Osteocyte (in vitro differentiated cells): ENCODE measurements around the gene EXOC6B. TPM values are rescaled to one million over a fixed set of nuclear protein-coding genes. Genes with fewer than 3 reads are reported as not detected.

Source experiments
- DNase-seq: peaks from one replicate; pipeline ENCODE4 v3.0.0; 2021; ENCODE audit warnings: mixed read lengths; ENCODE audit not compliant: unreplicated experiment; ENCODE audit errors: extremely low spot score
- H3K27ac Mint-ChIP-seq: one replicate; pipeline ENCODE4 v1.8.0; 2021; ENCODE audit warnings: mild to moderate bottlenecking, mixed read lengths; ENCODE audit not compliant: unreplicated experiment
- H3K27me3 Mint-ChIP-seq: one replicate; pipeline ENCODE4 v1.8.0; 2021; ENCODE audit warnings: mixed read lengths; ENCODE audit not compliant: unreplicated experiment
- H3K36me3 Mint-ChIP-seq: one replicate; pipeline ENCODE4 v1.8.0; 2021; ENCODE audit warnings: mixed read lengths; ENCODE audit not compliant: unreplicated experiment
- H3K4me1 Mint-ChIP-seq: one replicate; pipeline ENCODE4 v1.8.0; 2021; ENCODE audit warnings: mixed read lengths; ENCODE audit not compliant: unreplicated experiment
- H3K4me3 Mint-ChIP-seq: one replicate; pipeline ENCODE4 v1.8.0; 2021; ENCODE audit warnings: mild to moderate bottlenecking, moderate library complexity, mixed read lengths; ENCODE audit not compliant: unreplicated experiment
- H3K9me3 Mint-ChIP-seq: one replicate; pipeline ENCODE4 v1.8.0; 2021; ENCODE audit warnings: mixed read lengths; ENCODE audit not compliant: unreplicated experiment
- CTCF ChIP-seq: fragments of 200-600 bp; sonication (generic); IDR thresholded peaks from 2 replicates; pipeline ENCODE4 v1.5.0; 2021; ENCODE audit warnings: antibody characterized with exemption, mild to moderate bottlenecking, moderate library complexity
- total RNA-seq: library from RNA; stranded (reverse); gene quantifications from 2 replicates; pipeline ENCODE4 v1.2.1, GENCODE V29; 2021

The EXOC6B gene
- total RNA-seq, 1 donor from 2014 or later = 33.8 TPM

- Mint-ChIP-seq H3K4me1 (peaks cover 43% of the 10 kb centered on the region), H3K36me3 (peaks cover 7% of the 10 kb centered on the region), H3K27ac (no peak overlapping the region), H3K9me3 (no peaks in the 10 kb centered on the region), H3K27me3 (no peaks in the 10 kb centered on the region), H3K4me3 (no peak overlapping the region)
- no peak for TF ChIP-seq CTCF
- no peak for DNase-seq
Measured at GRCh38 chr2:72681016-72681995, 144.5 kb downstream of the EXOC6B start.

DNA sequence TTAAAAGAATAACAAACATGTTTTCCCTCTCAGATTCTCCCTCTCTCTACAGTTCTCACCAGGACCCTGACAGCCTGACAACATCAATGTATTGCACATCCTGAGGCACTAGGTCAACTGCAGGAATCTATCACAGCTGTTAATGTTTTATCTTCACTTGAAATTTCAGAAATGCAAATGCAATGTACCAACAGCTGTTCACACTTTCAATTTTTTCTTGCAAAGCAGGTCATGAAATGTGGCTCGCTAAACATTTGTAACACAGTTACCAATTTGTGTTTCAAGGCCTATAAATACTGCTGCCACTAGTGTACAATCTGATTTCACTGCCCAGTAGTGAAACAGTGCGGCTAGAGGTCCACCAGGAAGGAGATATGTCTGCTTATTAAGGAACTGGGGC, 147.8 kb downstream of the EXOC6B start:
- H3K27me3 Mint-ChIP-seq = no peaks in the 10 kb centered on the region
- peaks cover 42% of the 10 kb centered on the region for H3K4me1 Mint-ChIP-seq
- no peak for DNase-seq
- H3K9me3 Mint-ChIP-seq = no peaks in the 10 kb centered on the region
- no peak for TF ChIP-seq CTCF
- peak overlapping the region; percentile 33 for H3K27ac Mint-ChIP-seq
- H3K4me3 Mint-ChIP-seq = no peak overlapping the region
- peaks cover 2% of the 10 kb centered on the region for H3K36me3 Mint-ChIP-seq

GRCh38 chr2:72676341-72677025, 149.3 kb downstream of the EXOC6B start:
- no peaks in the 10 kb centered on the region for H3K9me3 Mint-ChIP-seq
- DNase-seq = no peak
- peaks cover 28% of the 10 kb centered on the region for H3K4me1 Mint-ChIP-seq
- H3K27ac Mint-ChIP-seq = peak overlapping the region; percentile 35
- no peak overlapping the region for H3K4me3 Mint-ChIP-seq
- H3K36me3 Mint-ChIP-seq = peaks cover 7% of the 10 kb centered on the region
- TF ChIP-seq CTCF = no peak
- H3K27me3 Mint-ChIP-seq = no peaks in the 10 kb centered on the region

GRCh38 chr2:72674982-72675915, 150.6 kb downstream of the EXOC6B start:
- H3K4me3 Mint-ChIP-seq = no peak overlapping the region
- TF ChIP-seq CTCF = no peak

More at GRCh38 chr2:72674982-72675915, 150.6 kb downstream of the EXOC6B start:
- DNase-seq = no peak
- Mint-ChIP-seq H3K9me3 (peaks cover 4% of the 10 kb centered on the region), H3K27me3 (no peaks in the 10 kb centered on the region), H3K27ac (no peak overlapping the region), H3K4me1 (peaks cover 28% of the 10 kb centered on the region), H3K36me3 (peaks cover 8% of the 10 kb centered on the region)
